Testis (tissue), 3 donors: Measurements from ENCODE around the gene SPTLC2. TPM values are rescaled to one million over a fixed set of nuclear protein-coding genes. Genes with fewer than 3 reads are reported as not detected.

Experiments used
- DNase-seq: peaks from one replicate; pipeline ENCODE4 v3.0.0-alpha.2; 2019
- H3K27ac ChIP-seq, 2 donors: fragments of 200-600 bp; sonication (generic); one replicate each; pipeline ENCODE4 v1.5.1; 2019
- H3K27me3 ChIP-seq: fragments of 200-600 bp; sonication (generic); one replicate; pipeline ENCODE4 v1.5.1; 2019
- H3K36me3 ChIP-seq: fragments of 200-600 bp; sonication (generic); one replicate; pipeline ENCODE4 v1.5.1; 2017; ENCODE audit warnings: low read depth; ENCODE audit errors: missing control alignments
- H3K4me1 ChIP-seq: fragments of 200-600 bp; sonication (generic); one replicate; pipeline ENCODE4 v1.5.1; 2019
- H3K4me3 ChIP-seq, 2 donors: fragments of 200-600 bp; sonication (generic); one replicate each; pipeline ENCODE4 v1.5.1; 2017 to 2019
- H3K9me3 ChIP-seq: fragments of 200-600 bp; sonication (generic); one replicate; pipeline ENCODE4 v1.5.1; 2017
- CTCF ChIP-seq, 3 experiments: fragments of 450-650 bp in 2 of 3; fragments of 200-600 bp in 1 of 3; sonication (generic) in 1 of 3; IDR thresholded peaks; one replicate each; pipeline ENCODE4 v1.5.1; 2016 to 2019; ENCODE audit warnings: antibody characterized with exemption in 3 of 3, mild to moderate bottlenecking in 2 of 3, moderate library complexity in 1 of 3
- POLR2A ChIP-seq: fragments of 450-650 bp; IDR thresholded peaks from one replicate; pipeline ENCODE4 v1.6.1; 2017; ENCODE audit warnings: antibody characterized with exemption, mild to moderate bottlenecking, moderate library complexity
- WGBS, 2 donors: methylation state at CpG; one replicate each; pipeline ENCODE4 v1.1.5; 2018; 5-methylcytosine and 5-hydroxymethylcytosine counted together
- intact Hi-C: fragments of 100-400 bp; cut with DNase I; formaldehyde crosslinking; loops from one replicate; pipeline ENCODE4 v1.15.1; 2023; ENCODE audit warnings: low total_unique reads
- polyA plus RNA-seq: library from polyadenylated mRNA; stranded (reverse); fragments of 350-450 nt; fragmentation: Illumina TruSeq; extraction: RNeasy Lipid Tissue Mini Kit (QIAGEN cat#74804); gene quantifications from one replicate; pipeline ENCODE4 v1.2.3, GENCODE V29; 2014; ENCODE audit warnings: low read depth, low replicate concordance; ENCODE audit not compliant: insufficient read depth
- total RNA-seq, 2 donors: library from RNA; depleted of rRNA; stranded (reverse); fragments of >200 nt; gene quantifications; one replicate each; pipeline ENCODE4 v1.2.3, GENCODE V29; 2016

The SPTLC2 gene
- total and polyA plus RNA-seq, 3 donors from 2014 or later = 11.1 to 24.5 (median 21.5) TPM

GRCh38 chr14:77585385-77585784 is 31.1 kb downstream of the SPTLC2 start:
- DNase-seq = no peak
- no peaks in the 10 kb centered on the region for H3K27me3 ChIP-seq
- intact Hi-C loops = no loop called here
- WGBS, 2 donors = 41 to 46% methylated on average over 3 of the region's 3 CpGs
- no peak overlapping the region for H3K27ac ChIP-seq
- H3K36me3 ChIP-seq = no peaks in the 10 kb centered on the region
- TF ChIP-seq CTCF (IDR thresholded peaks at IDR 0.05) (no peak), POLR2A (no peak)
- H3K4me1 ChIP-seq = no peaks in the 10 kb centered on the region
- no peak overlapping the region for H3K4me3 ChIP-seq
- H3K9me3 ChIP-seq = no peaks in the 10 kb centered on the region

GRCh38 chr14:77584809-77585208 is 31.6 kb downstream of the SPTLC2 start:
- Histone ChIP-seq H3K4me1 (no peaks in the 10 kb centered on the region), H3K27me3 (no peaks in the 10 kb centered on the region), H3K36me3 (no peaks in the 10 kb centered on the region), H3K9me3 (no peaks in the 10 kb centered on the region), H3K27ac (no peak overlapping the region), H3K4me3 (no peak overlapping the region)
- TF ChIP-seq POLR2A (no peak), CTCF (IDR thresholded peaks at IDR 0.05) (no peak)
- no peak for DNase-seq
- intact Hi-C loops = no loop called here
- WGBS, 2 donors = 81 to 88% methylated on average over 10 of the region's 10 CpGs

- WGBS, 2 donors = 81 to 86% methylated on average over 3 of the region's 3 CpGs
These were observed 32.8 kb downstream of the SPTLC2 start for GRCh38 chr14:77583657-77584056.

GRCh38 chr14:77582511-77582910 is 33.9 kb downstream of the SPTLC2 start:
- no peak overlapping the region for H3K27ac ChIP-seq
- H3K9me3 ChIP-seq = no peaks in the 10 kb centered on the region
- TF ChIP-seq POLR2A (no peak), CTCF (IDR thresholded peaks at IDR 0.05) (no peak)
- intact Hi-C loops = no loop called here
- no peaks in the 10 kb centered on the region for H3K27me3 ChIP-seq
- no peak overlapping the region for H3K4me3 ChIP-seq
- DNase-seq = no peak
- no peaks in the 10 kb centered on the region for H3K4me1 ChIP-seq
- 77 to 82% methylated on average over 3 of the region's 3 CpGs for whole genome bisulfite sequencing, 2 donors
- no peaks in the 10 kb centered on the region for H3K36me3 ChIP-seq

More at GRCh38 chr14:77583657-77584056, 32.8 kb downstream of the SPTLC2 start:
- intact Hi-C loops = no loop called here
- Histone ChIP-seq H3K27ac (no peak overlapping the region), H3K4me3 (no peak overlapping the region), H3K9me3 (no peaks in the 10 kb centered on the region), H3K4me1 (no peaks in the 10 kb centered on the region), H3K36me3 (no peaks in the 10 kb centered on the region), H3K27me3 (no peaks in the 10 kb centered on the region)
- no peak for DNase-seq
- TF ChIP-seq CTCF (IDR thresholded peaks at IDR 0.05) (no peak), POLR2A (no peak)

GRCh38 chr14:77580964-77581505 is 35.4 kb downstream of the SPTLC2 start:
- no peaks in the 10 kb centered on the region for H3K4me1 ChIP-seq
- no peaks in the 10 kb centered on the region for H3K9me3 ChIP-seq
- intact Hi-C loops = no loop called here
- no peak for DNase-seq
- H3K4me3 ChIP-seq = no peak overlapping the region
- H3K27ac ChIP-seq = peak overlapping the region in 1 of 2 donors; percentile 16
- no peaks in the 10 kb centered on the region for H3K27me3 ChIP-seq
- WGBS, 2 donors = 37 to 38% methylated on average over 4 of the region's 4 CpGs
- H3K36me3 ChIP-seq = no peaks in the 10 kb centered on the region
- TF ChIP-seq POLR2A (no peak), CTCF (IDR thresholded peaks at IDR 0.05) (no peak)
